WTC11 (cell line): Measurements from ENCODE around the gene ALPK1. TPM values are rescaled to one million over a fixed set of nuclear protein-coding genes. Genes with fewer than 3 reads are reported as not detected.

ENCODE experiments used
- ATAC-seq: fragments of 200-7000 bp; cut with Tn5 transposase; 2 replicates; pipeline ENCODE4 v1.10.0; 2021; ENCODE audit warnings: mild to moderate bottlenecking, moderate library complexity
- CTCF ChIA-PET: fragments of 300-600 bp; sonication (Branson Sonifier 250); formaldehyde crosslinking; loops from one replicate; lab custom pipeline; 2021; ENCODE audit warnings: antibody characterized with exemption; lab: Charles Lee
- POLR2A ChIA-PET: fragments of 350-600 bp; sonication (Branson Sonifier 250); formaldehyde crosslinking; loops from one replicate; lab custom pipeline; 2021; ENCODE audit warnings: antibody characterized with exemption; lab: Charles Lee
- DNase-seq: peaks from one replicate; pipeline ENCODE4 v3.0.0; 2021; ENCODE audit warnings: low spot score
- H3K27ac Mint-ChIP-seq: 2 replicates; pipeline ENCODE4 v1.8.0; 2021; ENCODE audit warnings: mixed read lengths
- H3K27me3 Mint-ChIP-seq: 2 replicates; pipeline ENCODE4 v1.8.0; 2021; ENCODE audit warnings: low read depth, mild to moderate bottlenecking, moderate library complexity, mixed read lengths
- H3K36me3 Mint-ChIP-seq: 2 replicates; pipeline ENCODE4 v1.8.0; 2021; ENCODE audit warnings: mixed read lengths
- H3K4me1 Mint-ChIP-seq: 2 replicates; pipeline ENCODE4 v1.8.0; 2022; ENCODE audit warnings: mixed read lengths
- H3K4me3 Mint-ChIP-seq: 2 replicates; pipeline ENCODE4 v1.8.0; 2021; ENCODE audit warnings: mild to moderate bottlenecking, moderate library complexity, mixed read lengths
- H3K9me3 Mint-ChIP-seq: 2 replicates; pipeline ENCODE4 v1.8.0; 2021; ENCODE audit warnings: mixed read lengths
- CBFB ChIP-seq: sonication (generic); formaldehyde crosslinking; IDR thresholded peaks from 2 replicates; pipeline ENCODE4 v1.8.1; 2022; ENCODE audit warnings: mild to moderate bottlenecking, low read depth, missing genetic modification reagents
- CREM ChIP-seq: sonication (generic); formaldehyde crosslinking; IDR thresholded peaks from 2 replicates; pipeline ENCODE4 v1.8.1; 2022; ENCODE audit warnings: mild to moderate bottlenecking, missing genetic modification reagents, moderate library complexity
- EMX1 ChIP-seq: fragments of 250-450 bp; sonication (Bioruptor Pico); IDR thresholded peaks from 2 replicates; pipeline ENCODE4 v1.8.0; 2021; ENCODE audit warnings: mild to moderate bottlenecking
- ESRRA ChIP-seq: sonication (generic); formaldehyde crosslinking; IDR thresholded peaks from 2 replicates; pipeline ENCODE4 v1.8.1; 2022; ENCODE audit warnings: mild to moderate bottlenecking, missing genetic modification reagents, borderline replicate concordance
- GABPB1 ChIP-seq: sonication (generic); formaldehyde crosslinking; IDR thresholded peaks from 2 replicates; pipeline ENCODE4 v1.8.1; 2023; ENCODE audit warnings: mild to moderate bottlenecking, missing genetic modification reagents
- GTF2I ChIP-seq: fragments of 250-450 bp; sonication (Bioruptor Pico); conservative IDR thresholded peaks from 2 replicates; pipeline ENCODE4 v1.4.0; 2021; ENCODE audit warnings: mild to moderate bottlenecking
- IRF2 ChIP-seq: sonication (generic); formaldehyde crosslinking; IDR thresholded peaks from 2 replicates; pipeline ENCODE4 v1.8.0; 2022; ENCODE audit warnings: low read depth, missing genetic modification reagents, borderline replicate concordance
- JAZF1 ChIP-seq: fragments of 250-450 bp; sonication (Bioruptor Pico); IDR thresholded peaks from 2 replicates; pipeline ENCODE4 v1.9.0; 2021; ENCODE audit warnings: moderate library complexity, mild to moderate bottlenecking, inconsistent platforms
- JUN ChIP-seq: sonication (generic); formaldehyde crosslinking; IDR thresholded peaks from 2 replicates; pipeline ENCODE4 v1.8.0; 2023; ENCODE audit warnings: mild to moderate bottlenecking, missing genetic modification reagents
- MXD4 ChIP-seq: fragments of 250-450 bp; sonication (Bioruptor Pico); IDR thresholded peaks from 2 replicates; pipeline ENCODE4 v1.8.0; 2021; ENCODE audit warnings: mild to moderate bottlenecking, moderate library complexity, borderline replicate concordance
- NFYB ChIP-seq: sonication (generic); formaldehyde crosslinking; conservative IDR thresholded peaks from 2 replicates; pipeline ENCODE4 v1.8.0; 2022; ENCODE audit warnings: low read depth, missing genetic modification reagents
- NR2C2 ChIP-seq: sonication (generic); formaldehyde crosslinking; IDR thresholded peaks from 2 replicates; pipeline ENCODE4 v1.8.0; 2022; ENCODE audit warnings: mild to moderate bottlenecking, missing genetic modification reagents
- SOX15 ChIP-seq: fragments of 250-450 bp; sonication (Bioruptor Pico); IDR thresholded peaks from 2 replicates; pipeline ENCODE4 v1.9.0; 2021; ENCODE audit warnings: mild to moderate bottlenecking
- TEAD4 ChIP-seq: sonication (generic); formaldehyde crosslinking; IDR thresholded peaks from 2 replicates; pipeline ENCODE4 v1.8.0; 2022; ENCODE audit warnings: mild to moderate bottlenecking, missing genetic modification reagents
- ZNF121 ChIP-seq: sonication (generic); formaldehyde crosslinking; IDR thresholded peaks from 2 replicates; pipeline ENCODE4 v1.8.0; 2023; ENCODE audit warnings: missing genetic modification reagents
- ZNF138 ChIP-seq: sonication (generic); formaldehyde crosslinking; conservative IDR thresholded peaks from 2 replicates; pipeline ENCODE4 v1.8.1; 2022; ENCODE audit warnings: mild to moderate bottlenecking, moderate library complexity, missing genetic modification reagents
- total RNA-seq: library from RNA; stranded (reverse); gene quantifications from 3 replicates; pipeline ENCODE4 v1.2.3, GENCODE V29; 2021
- TF ChIP-seq, protein P1 (sequence below): sonication (generic); formaldehyde crosslinking; IDR thresholded peaks from 2 replicates; pipeline ENCODE4 v1.8.1; 2022; ENCODE audit warnings: missing genetic modification reagents, borderline replicate concordance
- TF ChIP-seq, protein P2 (sequence below): sonication (generic); formaldehyde crosslinking; IDR thresholded peaks from 2 replicates; pipeline ENCODE4 v1.8.1; 2023; ENCODE audit warnings: mild to moderate bottlenecking, missing genetic modification reagents, borderline replicate concordance
- TF ChIP-seq, protein P3 (sequence below): sonication (generic); formaldehyde crosslinking; IDR thresholded peaks from 2 replicates; pipeline ENCODE4 v1.8.0; 2023; ENCODE audit warnings: missing genetic modification reagents
- TF ChIP-seq, protein P4 (sequence below): fragments of 250-450 bp; sonication (Bioruptor Pico); IDR thresholded peaks from 2 replicates; pipeline ENCODE4 v1.9.0; 2021; ENCODE audit warnings: mild to moderate bottlenecking
- TF ChIP-seq, protein P5 (sequence below): sonication (generic); formaldehyde crosslinking; IDR thresholded peaks from 2 replicates; pipeline ENCODE4 v1.8.1; 2022; ENCODE audit warnings: mild to moderate bottlenecking, moderate library complexity, missing genetic modification reagents

The ALPK1 gene
- total RNA-seq, 1 experiment from 2014 or later = 0.50 TPM

DNA sequence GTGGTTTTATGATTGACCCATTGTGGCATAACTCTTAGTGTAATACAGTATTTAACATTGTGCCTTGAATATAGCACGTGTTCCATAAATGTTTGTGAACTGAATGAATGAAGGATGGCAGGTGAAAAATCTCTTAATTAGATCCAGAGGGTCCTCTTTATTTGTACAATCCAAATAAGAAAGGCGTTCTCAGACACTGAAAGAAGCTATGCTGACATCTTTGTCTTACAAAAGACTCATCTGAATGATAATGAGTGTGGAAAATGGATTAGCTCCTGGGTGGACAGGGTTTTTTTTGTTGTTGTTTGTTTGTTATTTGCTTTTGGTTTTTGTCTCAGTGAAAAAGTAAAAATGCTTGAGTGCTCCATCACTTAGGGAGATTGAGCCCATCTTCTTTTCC lies 156.2 kb downstream of the ALPK1 start:
- DNase-seq (no peak), ATAC-seq (no peak)
- no peaks in the 10 kb centered on the region for H3K36me3 Mint-ChIP-seq
- H3K9me3 Mint-ChIP-seq = peaks cover 26% of the 10 kb centered on the region
- H3K4me3 Mint-ChIP-seq = no peak overlapping the region
- H3K27ac Mint-ChIP-seq = no peak overlapping the region
- H3K4me1 Mint-ChIP-seq = peaks cover 28% of the 10 kb centered on the region
- ChIA-PET CTCF (no interaction called here), POLR2A (no interaction called here)
- TF ChIP-seq NR2C2 (CRISPR knock-in tag) (no peak), MXD4 (no peak), EMX1 (CRISPR knock-in tag) (no peak), ZNF121 (CRISPR knock-in tag) (no peak), NFYB (CRISPR knock-in tag) (no peak), GABPB1 (CRISPR knock-in tag) (no peak), CREM (CRISPR knock-in tag) (no peak), JAZF1 (CRISPR knock-in tag) (no peak), CBFB (no peak)
- TF ChIP-seq, protein P1, sequence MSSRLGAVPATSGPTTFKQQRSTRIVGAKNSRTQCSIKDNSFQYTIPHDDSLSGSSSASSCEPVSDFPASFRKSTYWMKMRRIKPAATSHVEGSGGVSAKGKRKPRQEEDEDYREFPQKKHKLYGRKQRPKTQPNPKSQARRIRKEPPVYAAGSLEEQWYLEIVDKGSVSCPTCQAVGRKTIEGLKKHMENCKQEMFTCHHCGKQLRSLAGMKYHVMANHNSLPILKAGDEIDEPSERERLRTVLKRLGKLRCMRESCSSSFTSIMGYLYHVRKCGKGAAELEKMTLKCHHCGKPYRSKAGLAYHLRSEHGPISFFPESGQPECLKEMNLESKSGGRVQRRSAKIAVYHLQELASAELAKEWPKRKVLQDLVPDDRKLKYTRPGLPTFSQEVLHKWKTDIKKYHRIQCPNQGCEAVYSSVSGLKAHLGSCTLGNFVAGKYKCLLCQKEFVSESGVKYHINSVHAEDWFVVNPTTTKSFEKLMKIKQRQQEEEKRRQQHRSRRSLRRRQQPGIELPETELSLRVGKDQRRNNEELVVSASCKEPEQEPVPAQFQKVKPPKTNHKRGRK (CRISPR knock-in tag) = no peak
- TF ChIP-seq, protein P2, sequence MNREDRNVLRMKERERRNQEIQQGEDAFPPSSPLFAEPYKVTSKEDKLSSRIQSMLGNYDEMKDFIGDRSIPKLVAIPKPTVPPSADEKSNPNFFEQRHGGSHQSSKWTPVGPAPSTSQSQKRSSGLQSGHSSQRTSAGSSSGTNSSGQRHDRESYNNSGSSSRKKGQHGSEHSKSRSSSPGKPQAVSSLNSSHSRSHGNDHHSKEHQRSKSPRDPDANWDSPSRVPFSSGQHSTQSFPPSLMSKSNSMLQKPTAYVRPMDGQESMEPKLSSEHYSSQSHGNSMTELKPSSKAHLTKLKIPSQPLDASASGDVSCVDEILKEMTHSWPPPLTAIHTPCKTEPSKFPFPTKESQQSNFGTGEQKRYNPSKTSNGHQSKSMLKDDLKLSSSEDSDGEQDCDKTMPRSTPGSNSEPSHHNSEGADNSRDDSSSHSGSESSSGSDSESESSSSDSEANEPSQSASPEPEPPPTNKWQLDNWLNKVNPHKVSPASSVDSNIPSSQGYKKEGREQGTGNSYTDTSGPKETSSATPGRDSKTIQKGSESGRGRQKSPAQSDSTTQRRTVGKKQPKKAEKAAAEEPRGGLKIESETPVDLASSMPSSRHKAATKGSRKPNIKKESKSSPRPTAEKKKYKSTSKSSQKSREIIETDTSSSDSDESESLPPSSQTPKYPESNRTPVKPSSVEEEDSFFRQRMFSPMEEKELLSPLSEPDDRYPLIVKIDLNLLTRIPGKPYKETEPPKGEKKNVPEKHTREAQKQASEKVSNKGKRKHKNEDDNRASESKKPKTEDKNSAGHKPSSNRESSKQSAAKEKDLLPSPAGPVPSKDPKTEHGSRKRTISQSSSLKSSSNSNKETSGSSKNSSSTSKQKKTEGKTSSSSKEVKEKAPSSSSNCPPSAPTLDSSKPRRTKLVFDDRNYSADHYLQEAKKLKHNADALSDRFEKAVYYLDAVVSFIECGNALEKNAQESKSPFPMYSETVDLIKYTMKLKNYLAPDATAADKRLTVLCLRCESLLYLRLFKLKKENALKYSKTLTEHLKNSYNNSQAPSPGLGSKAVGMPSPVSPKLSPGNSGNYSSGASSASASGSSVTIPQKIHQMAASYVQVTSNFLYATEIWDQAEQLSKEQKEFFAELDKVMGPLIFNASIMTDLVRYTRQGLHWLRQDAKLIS = no peak
- H3K27me3 Mint-ChIP-seq = no peaks in the 10 kb centered on the region; the same call in 1 of the 2 replicates

DNA sequence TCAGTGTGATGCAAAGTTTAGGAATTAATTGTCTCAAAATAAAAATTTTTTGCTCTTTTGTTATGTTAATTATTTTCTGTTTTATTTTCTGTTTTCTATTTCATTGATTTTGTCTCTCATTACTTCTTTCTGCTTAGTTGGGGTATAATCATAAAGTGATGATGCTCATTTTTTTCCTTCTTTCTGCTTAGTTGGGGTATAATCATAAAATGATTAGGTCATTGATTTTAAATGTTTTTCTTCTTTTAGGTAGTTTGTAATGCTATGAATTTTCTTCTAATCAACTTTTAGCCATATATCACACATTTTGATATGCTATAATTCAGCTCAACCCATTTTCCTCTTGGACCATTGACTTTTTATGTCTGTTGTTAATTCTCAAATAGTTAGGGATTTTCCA lies 175.1 kb downstream of the ALPK1 start:
- no peak overlapping the region for H3K27ac Mint-ChIP-seq
- ATAC-seq (no peak), DNase-seq (no peak)
- H3K4me1 Mint-ChIP-seq = 0 out of 2 replicates have a peak, but pooled peaks cover 4% of the 10 kb centered on the region
- TF ChIP-seq GTF2I (CRISPR knock-in tag) (no peak), ESRRA (CRISPR knock-in tag) (no peak), JUN (CRISPR knock-in tag) (no peak), TEAD4 (CRISPR knock-in tag) (no peak)
- TF ChIP-seq, protein P3, sequence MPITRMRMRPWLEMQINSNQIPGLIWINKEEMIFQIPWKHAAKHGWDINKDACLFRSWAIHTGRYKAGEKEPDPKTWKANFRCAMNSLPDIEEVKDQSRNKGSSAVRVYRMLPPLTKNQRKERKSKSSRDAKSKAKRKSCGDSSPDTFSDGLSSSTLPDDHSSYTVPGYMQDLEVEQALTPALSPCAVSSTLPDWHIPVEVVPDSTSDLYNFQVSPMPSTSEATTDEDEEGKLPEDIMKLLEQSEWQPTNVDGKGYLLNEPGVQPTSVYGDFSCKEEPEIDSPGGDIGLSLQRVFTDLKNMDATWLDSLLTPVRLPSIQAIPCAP = no peak
- CTCF ChIA-PET = no interaction called here
- H3K9me3 Mint-ChIP-seq = peaks cover 5% of the 10 kb centered on the region
- H3K36me3 Mint-ChIP-seq = no peaks in the 10 kb centered on the region
- peaks cover 3% of the 10 kb centered on the region; the same call in 1 of the 2 replicates for H3K27me3 Mint-ChIP-seq
- H3K4me3 Mint-ChIP-seq = no peak overlapping the region
- POLR2A ChIA-PET = no interaction called here

DNA sequence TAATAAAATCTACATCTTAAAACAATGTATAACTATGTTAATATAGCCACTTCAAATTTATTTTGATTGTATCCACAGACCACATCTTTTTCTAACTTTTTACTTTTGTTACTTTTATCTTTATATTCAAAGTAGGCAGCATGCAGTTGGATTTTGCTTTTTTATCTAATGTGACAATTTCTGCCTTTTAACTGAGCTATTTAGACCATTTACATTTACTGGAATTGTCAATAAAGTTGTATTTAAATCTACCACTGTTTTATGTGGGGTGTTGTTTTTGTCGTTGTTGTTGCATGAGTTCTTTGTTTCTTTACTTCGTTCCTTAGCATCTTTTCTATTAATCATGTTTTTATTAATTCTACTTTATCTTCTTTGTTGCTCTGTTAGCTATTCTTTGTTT lies 176.8 kb downstream of the ALPK1 start:
- H3K27me3 Mint-ChIP-seq = peaks cover 3% of the 10 kb centered on the region; the same call in 1 of the 2 replicates
- CTCF ChIA-PET = no interaction called here
- no peak overlapping the region for H3K4me3 Mint-ChIP-seq
- 0 out of 2 replicates have a peak, but pooled peaks cover 4% of the 10 kb centered on the region for H3K4me1 Mint-ChIP-seq
- TF ChIP-seq, protein P4, sequence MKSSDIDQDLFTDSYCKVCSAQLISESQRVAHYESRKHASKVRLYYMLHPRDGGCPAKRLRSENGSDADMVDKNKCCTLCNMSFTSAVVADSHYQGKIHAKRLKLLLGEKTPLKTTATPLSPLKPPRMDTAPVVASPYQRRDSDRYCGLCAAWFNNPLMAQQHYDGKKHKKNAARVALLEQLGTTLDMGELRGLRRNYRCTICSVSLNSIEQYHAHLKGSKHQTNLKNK (CRISPR knock-in tag) = no peak
- TF ChIP-seq IRF2 (CRISPR knock-in tag) (no peak), TEAD4 (CRISPR knock-in tag) (no peak), ZNF138 (CRISPR knock-in tag) (no peak), EMX1 (CRISPR knock-in tag) (no peak), SOX15 (CRISPR knock-in tag) (no peak), CREM (CRISPR knock-in tag) (no peak)
- TF ChIP-seq, protein P5, sequence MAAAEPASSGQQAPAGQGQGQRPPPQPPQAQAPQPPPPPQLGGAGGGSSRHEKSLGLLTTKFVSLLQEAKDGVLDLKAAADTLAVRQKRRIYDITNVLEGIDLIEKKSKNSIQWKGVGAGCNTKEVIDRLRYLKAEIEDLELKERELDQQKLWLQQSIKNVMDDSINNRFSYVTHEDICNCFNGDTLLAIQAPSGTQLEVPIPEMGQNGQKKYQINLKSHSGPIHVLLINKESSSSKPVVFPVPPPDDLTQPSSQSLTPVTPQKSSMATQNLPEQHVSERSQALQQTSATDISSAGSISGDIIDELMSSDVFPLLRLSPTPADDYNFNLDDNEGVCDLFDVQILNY (CRISPR knock-in tag) = no peak
- TF ChIP-seq, protein P3 = no peak
- H3K27ac Mint-ChIP-seq = no peak overlapping the region
- no peaks in the 10 kb centered on the region for H3K36me3 Mint-ChIP-seq
- DNase-seq = no peak
- POLR2A ChIA-PET = no interaction called here
- peaks cover 4% of the 10 kb centered on the region for H3K9me3 Mint-ChIP-seq
- ATAC-seq = no peak
